ENCODE data around the gene PEPD.

- TF ChIP-seq, protein P1, sequence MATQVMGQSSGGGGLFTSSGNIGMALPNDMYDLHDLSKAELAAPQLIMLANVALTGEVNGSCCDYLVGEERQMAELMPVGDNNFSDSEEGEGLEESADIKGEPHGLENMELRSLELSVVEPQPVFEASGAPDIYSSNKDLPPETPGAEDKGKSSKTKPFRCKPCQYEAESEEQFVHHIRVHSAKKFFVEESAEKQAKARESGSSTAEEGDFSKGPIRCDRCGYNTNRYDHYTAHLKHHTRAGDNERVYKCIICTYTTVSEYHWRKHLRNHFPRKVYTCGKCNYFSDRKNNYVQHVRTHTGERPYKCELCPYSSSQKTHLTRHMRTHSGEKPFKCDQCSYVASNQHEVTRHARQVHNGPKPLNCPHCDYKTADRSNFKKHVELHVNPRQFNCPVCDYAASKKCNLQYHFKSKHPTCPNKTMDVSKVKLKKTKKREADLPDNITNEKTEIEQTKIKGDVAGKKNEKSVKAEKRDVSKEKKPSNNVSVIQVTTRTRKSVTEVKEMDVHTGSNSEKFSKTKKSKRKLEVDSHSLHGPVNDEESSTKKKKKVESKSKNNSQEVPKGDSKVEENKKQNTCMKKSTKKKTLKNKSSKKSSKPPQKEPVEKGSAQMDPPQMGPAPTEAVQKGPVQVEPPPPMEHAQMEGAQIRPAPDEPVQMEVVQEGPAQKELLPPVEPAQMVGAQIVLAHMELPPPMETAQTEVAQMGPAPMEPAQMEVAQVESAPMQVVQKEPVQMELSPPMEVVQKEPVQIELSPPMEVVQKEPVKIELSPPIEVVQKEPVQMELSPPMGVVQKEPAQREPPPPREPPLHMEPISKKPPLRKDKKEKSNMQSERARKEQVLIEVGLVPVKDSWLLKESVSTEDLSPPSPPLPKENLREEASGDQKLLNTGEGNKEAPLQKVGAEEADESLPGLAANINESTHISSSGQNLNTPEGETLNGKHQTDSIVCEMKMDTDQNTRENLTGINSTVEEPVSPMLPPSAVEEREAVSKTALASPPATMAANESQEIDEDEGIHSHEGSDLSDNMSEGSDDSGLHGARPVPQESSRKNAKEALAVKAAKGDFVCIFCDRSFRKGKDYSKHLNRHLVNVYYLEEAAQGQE (IDR thresholded peaks at IDR 0.05; ENCODE audit: insufficient read depth in 1 of 2, low read depth in 2 of 2, low read length in 2 of 2), result no peak
- TF ChIP-seq POLR2AphosphoS5 (IDR thresholded peaks at IDR 0.05; ENCODE audit: low read depth, low read length) (no peak), FOXP2 (optimal IDR thresholded peaks at IDR 0.05; ENCODE audit: borderline replicate concordance, extremely low read depth, extremely low read length, insufficient read depth) (no peak), TAF1 (IDR thresholded peaks at IDR 0.05; ENCODE audit: borderline replicate concordance, insufficient read depth, low read length) (no peak)
Observed at GRCh38 chr19:33366127-33366526, 155.5 kb downstream of the PEPD start.

All from PFSK-1 (cell line).